Measurements from ENCODE around the gene ST7.

The ST7 gene

DNA sequence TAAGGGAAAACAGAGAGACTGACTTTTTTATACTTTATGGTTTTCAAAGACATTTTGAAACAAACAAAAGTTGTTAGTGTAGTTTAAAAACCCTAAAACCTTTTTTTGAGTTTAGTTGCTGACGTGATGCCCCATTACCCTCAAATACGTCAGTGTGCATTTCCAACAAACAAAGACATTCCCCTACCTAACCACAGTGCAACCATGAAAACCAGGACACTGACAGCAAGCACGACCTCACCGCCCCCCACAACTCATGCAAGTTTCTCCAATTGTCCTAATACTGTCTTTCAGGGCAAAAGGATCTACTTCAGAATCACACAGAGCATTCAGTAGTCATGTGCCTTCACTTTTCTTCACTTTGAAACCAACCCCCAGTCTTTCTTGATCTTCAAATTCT is 294.5 kb downstream of the ST7 start:
- Histone ChIP-seq H3K9me3 (ENCODE audit: control insufficient read depth in 1 of 2, low read length in 2 of 2) (no peaks in the 10 kb centered on the region), H3K4me3 (ENCODE audit: low read depth in 1 of 2, low read length in 2 of 2) (no peak overlapping the region), H3K36me3 (ENCODE audit: control insufficient read depth in 1 of 2, insufficient read depth in 2 of 2, low read length in 2 of 2) (no peaks in the 10 kb centered on the region), H3K27ac (ENCODE audit: low read length) (no peak overlapping the region), H3K4me1 (ENCODE audit: control insufficient read depth in 1 of 2, insufficient read depth in 2 of 2, low read length in 2 of 2) (no peaks in the 10 kb centered on the region), H3K27me3 (ENCODE audit: low read depth, low read length) (no peaks in the 10 kb centered on the region)

DNA sequence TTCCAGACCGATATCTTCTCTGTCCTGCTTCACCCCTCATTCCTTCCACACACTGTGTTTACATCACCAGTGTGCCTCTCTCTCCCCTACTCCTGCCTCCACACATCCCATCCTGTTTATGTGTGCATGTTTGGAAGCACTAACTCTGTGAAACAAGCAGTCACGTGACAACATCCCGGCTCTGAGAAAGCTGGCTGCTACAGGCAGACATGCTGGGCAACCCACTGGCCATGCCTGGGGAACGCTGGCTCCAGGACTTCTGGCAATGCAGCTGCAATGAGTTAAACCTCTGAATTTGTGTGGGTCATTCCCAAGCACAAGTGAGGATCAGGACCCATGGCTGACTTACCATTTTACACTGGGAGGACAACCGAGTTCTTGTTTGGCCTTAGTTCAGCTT is 295.5 kb downstream of the ST7 start:
- no peak overlapping the region for H3K4me3 ChIP-seq (ENCODE audit: low read depth in 1 of 2, low read length in 2 of 2)
- no peaks in the 10 kb centered on the region for H3K36me3 ChIP-seq (ENCODE audit: control insufficient read depth in 1 of 2, insufficient read depth in 2 of 2, low read length in 2 of 2)
- no peaks in the 10 kb centered on the region for H3K4me1 ChIP-seq (ENCODE audit: control insufficient read depth in 1 of 2, insufficient read depth in 2 of 2, low read length in 2 of 2)
- H3K27ac ChIP-seq (ENCODE audit: low read length), result no peak overlapping the region
- no peaks in the 10 kb centered on the region for H3K9me3 ChIP-seq (ENCODE audit: control insufficient read depth in 1 of 2, low read length in 2 of 2)
- H3K27me3 ChIP-seq (ENCODE audit: low read depth, low read length), result no peaks in the 10 kb centered on the region

GRCh38 chr7:117249696-117250095 is 296.4 kb downstream of the ST7 start:
- no peak overlapping the region for H3K27ac ChIP-seq (ENCODE audit: low read length)
- H3K36me3 ChIP-seq (ENCODE audit: control insufficient read depth in 1 of 2, insufficient read depth in 2 of 2, low read length in 2 of 2), result no peaks in the 10 kb centered on the region
- no peaks in the 10 kb centered on the region for H3K27me3 ChIP-seq (ENCODE audit: low read depth, low read length)
- H3K4me1 ChIP-seq (ENCODE audit: control insufficient read depth in 1 of 2, insufficient read depth in 2 of 2, low read length in 2 of 2), result no peaks in the 10 kb centered on the region
- no peaks in the 10 kb centered on the region for H3K9me3 ChIP-seq (ENCODE audit: control insufficient read depth in 1 of 2, low read length in 2 of 2)
- no peak overlapping the region for H3K4me3 ChIP-seq (ENCODE audit: low read depth in 1 of 2, low read length in 2 of 2)

GRCh38 chr7:117250245-117250644 is 296.9 kb downstream of the ST7 start:
- Histone ChIP-seq H3K9me3 (ENCODE audit: control insufficient read depth in 1 of 2, low read length in 2 of 2) (no peaks in the 10 kb centered on the region), H3K4me1 (ENCODE audit: control insufficient read depth in 1 of 2, insufficient read depth in 2 of 2, low read length in 2 of 2) (no peaks in the 10 kb centered on the region), H3K4me3 (ENCODE audit: low read depth in 1 of 2, low read length in 2 of 2) (no peak overlapping the region), H3K27ac (ENCODE audit: low read length) (no peak overlapping the region), H3K27me3 (ENCODE audit: low read depth, low read length) (no peaks in the 10 kb centered on the region), H3K36me3 (ENCODE audit: control insufficient read depth in 1 of 2, insufficient read depth in 2 of 2, low read length in 2 of 2) (no peaks in the 10 kb centered on the region)

GRCh38 chr7:117250801-117251200 is 297.5 kb downstream of the ST7 start:
- no peak overlapping the region for H3K27ac ChIP-seq (ENCODE audit: low read length)
- H3K27me3 ChIP-seq (ENCODE audit: low read depth, low read length), result no peaks in the 10 kb centered on the region
- no peaks in the 10 kb centered on the region for H3K4me1 ChIP-seq (ENCODE audit: control insufficient read depth in 1 of 2, insufficient read depth in 2 of 2, low read length in 2 of 2)
- H3K36me3 ChIP-seq (ENCODE audit: control insufficient read depth in 1 of 2, insufficient read depth in 2 of 2, low read length in 2 of 2), result no peaks in the 10 kb centered on the region
- no peaks in the 10 kb centered on the region for H3K9me3 ChIP-seq (ENCODE audit: control insufficient read depth in 1 of 2, low read length in 2 of 2)
- H3K4me3 ChIP-seq (ENCODE audit: low read depth in 1 of 2, low read length in 2 of 2), result no peak overlapping the region

DNA sequence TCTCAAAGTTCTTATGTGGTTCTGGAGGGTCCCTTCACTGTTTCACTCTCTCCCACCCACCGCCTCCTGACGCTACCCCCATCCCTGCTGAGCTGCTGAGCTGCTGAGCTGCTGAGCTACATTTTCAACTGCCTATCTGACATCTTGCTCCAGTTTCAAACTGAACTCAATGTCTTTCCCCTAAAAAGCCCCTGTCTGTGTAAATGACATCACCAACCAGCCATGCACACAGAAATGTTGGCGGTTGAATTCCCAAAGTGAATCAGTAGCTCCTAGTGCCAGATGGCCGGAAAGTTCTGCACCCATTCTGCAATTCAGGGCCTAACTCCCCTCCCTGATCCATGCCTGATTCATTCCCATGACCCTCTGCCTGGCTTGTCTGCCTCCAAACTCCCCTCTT is 298.4 kb downstream of the ST7 start:
- H3K4me1 ChIP-seq (ENCODE audit: control insufficient read depth in 1 of 2, insufficient read depth in 2 of 2, low read length in 2 of 2), result no peaks in the 10 kb centered on the region
- no peaks in the 10 kb centered on the region for H3K9me3 ChIP-seq (ENCODE audit: control insufficient read depth in 1 of 2, low read length in 2 of 2)
- H3K36me3 ChIP-seq (ENCODE audit: control insufficient read depth in 1 of 2, insufficient read depth in 2 of 2, low read length in 2 of 2), result no peaks in the 10 kb centered on the region
- H3K27me3 ChIP-seq (ENCODE audit: low read depth, low read length), result no peaks in the 10 kb centered on the region
- no peak overlapping the region for H3K27ac ChIP-seq (ENCODE audit: low read length)
- no peak overlapping the region for H3K4me3 ChIP-seq (ENCODE audit: low read depth in 1 of 2, low read length in 2 of 2)

GRCh38 chr7:117259615-117260014 is 306.3 kb downstream of the ST7 start:
- no peak overlapping the region for H3K27ac ChIP-seq (ENCODE audit: low read length)
- H3K36me3 ChIP-seq (ENCODE audit: control insufficient read depth in 1 of 2, insufficient read depth in 2 of 2, low read length in 2 of 2), result no peaks in the 10 kb centered on the region
- no peaks in the 10 kb centered on the region for H3K4me1 ChIP-seq (ENCODE audit: control insufficient read depth in 1 of 2, insufficient read depth in 2 of 2, low read length in 2 of 2)
- no peaks in the 10 kb centered on the region for H3K27me3 ChIP-seq (ENCODE audit: low read depth, low read length)
- no peaks in the 10 kb centered on the region for H3K9me3 ChIP-seq (ENCODE audit: control insufficient read depth in 1 of 2, low read length in 2 of 2)
- H3K4me3 ChIP-seq (ENCODE audit: low read depth in 1 of 2, low read length in 2 of 2), result no peak overlapping the region

- Histone ChIP-seq H3K4me1 (ENCODE audit: control insufficient read depth in 1 of 2, insufficient read depth in 2 of 2, low read length in 2 of 2) (no peaks in the 10 kb centered on the region), H3K36me3 (ENCODE audit: control insufficient read depth in 1 of 2, insufficient read depth in 2 of 2, low read length in 2 of 2) (no peaks in the 10 kb centered on the region), H3K9me3 (ENCODE audit: control insufficient read depth in 1 of 2, low read length in 2 of 2) (no peaks in the 10 kb centered on the region), H3K27me3 (ENCODE audit: low read depth, low read length) (no peaks in the 10 kb centered on the region), H3K4me3 (ENCODE audit: low read depth in 1 of 2, low read length in 2 of 2) (no peak overlapping the region), H3K27ac (ENCODE audit: low read length) (no peak overlapping the region)
Observed at GRCh38 chr7:117262546-117262945, 309.2 kb downstream of the ST7 start.

- Histone ChIP-seq H3K4me3 (ENCODE audit: low read depth in 1 of 2, low read length in 2 of 2) (no peak overlapping the region), H3K4me1 (ENCODE audit: control insufficient read depth in 1 of 2, insufficient read depth in 2 of 2, low read length in 2 of 2) (no peaks in the 10 kb centered on the region)
Observed at GRCh38 chr7:117264716-117265115, 311.4 kb downstream of the ST7 start.

DNA sequence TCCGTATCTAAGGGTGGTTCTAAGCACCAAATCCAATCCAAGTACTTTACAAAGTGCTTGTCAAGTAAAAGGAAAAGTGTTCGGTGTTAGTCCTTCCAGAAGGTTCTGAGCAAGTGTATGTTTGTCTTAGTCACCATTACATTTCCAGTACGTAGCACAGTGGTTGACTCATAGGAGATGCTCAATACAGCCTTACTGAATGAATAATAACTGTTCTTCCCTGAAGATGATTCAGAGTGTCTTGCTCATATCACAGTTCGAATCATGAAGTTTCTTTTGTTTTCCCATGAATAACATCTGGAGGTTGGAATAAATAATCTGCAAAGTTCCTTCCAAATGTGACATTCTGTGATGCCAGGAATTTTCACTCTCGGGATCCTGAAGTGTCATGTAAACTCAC is 316.1 kb downstream of the ST7 start:
- Histone ChIP-seq H3K4me3 (ENCODE audit: low read depth in 1 of 2, low read length in 2 of 2) (no peak overlapping the region), H3K9me3 (ENCODE audit: control insufficient read depth in 1 of 2, low read length in 2 of 2) (no peaks in the 10 kb centered on the region), H3K36me3 (ENCODE audit: control insufficient read depth in 1 of 2, insufficient read depth in 2 of 2, low read length in 2 of 2) (no peaks in the 10 kb centered on the region), H3K4me1 (ENCODE audit: control insufficient read depth in 1 of 2, insufficient read depth in 2 of 2, low read length in 2 of 2) (no peaks in the 10 kb centered on the region), H3K27me3 (ENCODE audit: low read depth, low read length) (no peaks in the 10 kb centered on the region), H3K27ac (ENCODE audit: low read length) (no peak overlapping the region)

More at GRCh38 chr7:117264716-117265115, 311.4 kb downstream of the ST7 start:
- H3K9me3 ChIP-seq (ENCODE audit: control insufficient read depth in 1 of 2, low read length in 2 of 2), result no peaks in the 10 kb centered on the region
- no peaks in the 10 kb centered on the region for H3K27me3 ChIP-seq (ENCODE audit: low read depth, low read length)
- no peaks in the 10 kb centered on the region for H3K36me3 ChIP-seq (ENCODE audit: control insufficient read depth in 1 of 2, insufficient read depth in 2 of 2, low read length in 2 of 2)
- H3K27ac ChIP-seq (ENCODE audit: low read length), result no peak overlapping the region

DNA sequence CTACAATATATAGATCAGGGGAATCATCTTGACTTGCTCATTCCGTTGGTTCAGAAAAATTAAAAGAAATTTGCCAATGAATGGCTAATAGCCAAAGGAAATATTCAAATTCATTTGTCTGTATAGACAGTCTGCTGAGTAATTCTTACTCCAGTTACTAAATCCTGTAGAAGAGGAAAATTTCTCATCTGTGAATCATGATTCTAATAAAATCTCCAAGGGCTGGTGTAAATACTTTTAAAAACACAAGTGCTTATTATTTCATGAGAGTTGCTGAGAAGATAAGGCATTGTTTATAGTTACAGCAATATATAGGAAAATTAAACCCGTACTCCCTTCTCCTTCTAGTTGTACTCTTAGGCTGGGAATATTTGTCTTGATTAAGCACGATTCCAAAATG is 316.6 kb downstream of the ST7 start:
- Histone ChIP-seq H3K4me1 (ENCODE audit: control insufficient read depth in 1 of 2, insufficient read depth in 2 of 2, low read length in 2 of 2) (no peaks in the 10 kb centered on the region), H3K27me3 (ENCODE audit: low read depth, low read length) (no peaks in the 10 kb centered on the region), H3K36me3 (ENCODE audit: control insufficient read depth in 1 of 2, insufficient read depth in 2 of 2, low read length in 2 of 2) (no peaks in the 10 kb centered on the region), H3K9me3 (ENCODE audit: control insufficient read depth in 1 of 2, low read length in 2 of 2) (no peaks in the 10 kb centered on the region), H3K27ac (ENCODE audit: low read length) (no peak overlapping the region), H3K4me3 (ENCODE audit: low read depth in 1 of 2, low read length in 2 of 2) (no peak overlapping the region)

- H3K4me1 ChIP-seq (ENCODE audit: control insufficient read depth in 1 of 2, insufficient read depth in 2 of 2, low read length in 2 of 2), result no peaks in the 10 kb centered on the region
- H3K27ac ChIP-seq (ENCODE audit: low read length), result no peak overlapping the region
- H3K4me3 ChIP-seq (ENCODE audit: low read depth in 1 of 2, low read length in 2 of 2), result no peak overlapping the region
- no peaks in the 10 kb centered on the region for H3K27me3 ChIP-seq (ENCODE audit: low read depth, low read length)
- no peaks in the 10 kb centered on the region for H3K36me3 ChIP-seq (ENCODE audit: control insufficient read depth in 1 of 2, insufficient read depth in 2 of 2, low read length in 2 of 2)
- no peaks in the 10 kb centered on the region for H3K9me3 ChIP-seq (ENCODE audit: control insufficient read depth in 1 of 2, low read length in 2 of 2)
Observed at GRCh38 chr7:117270371-117270770, 317.1 kb downstream of the ST7 start.
